ENCODE results near the gene PEX14.

PEX14 gene

GRCh38 chr1:10440305-10440704 is 34.4 kb upstream of the PEX14 start:
- POLR2A ChIA-PET (ENCODE audit: low non-redundant PET): no interaction called here
- DNase-seq (ENCODE audit: low spot score): no peak
- CTCF ChIA-PET: interaction anchor here (0.6 kb wide), 1 partner anchor 20 kb away, joined by 4 read pairs; no protein-coding TSS in a partner anchor
- no peak for TF ChIP-seq CTCF (conservative IDR thresholded peaks at IDR 0.05; ENCODE audit: low read depth)
- no peak overlapping the region for H3K27ac ChIP-seq

- TF ChIP-seq CTCF (conservative IDR thresholded peaks at IDR 0.05; ENCODE audit: low read depth): no peak
- no peak overlapping the region for H3K27ac ChIP-seq
- ChIA-PET CTCF (no interaction called here), POLR2A (ENCODE audit: low non-redundant PET) (no interaction called here)
- DNase-seq (ENCODE audit: low spot score): no peak
These were observed 34.0 kb upstream of the PEX14 start for GRCh38 chr1:10440794-10441193.

- CTCF ChIA-PET: no interaction called here
- no peak for DNase-seq (ENCODE audit: low spot score)
- no peak overlapping the region; the same call in 1 of the 2 replicates for H3K27ac ChIP-seq
- TF ChIP-seq CTCF (conservative IDR thresholded peaks at IDR 0.05; ENCODE audit: low read depth): no peak
- POLR2A ChIA-PET (ENCODE audit: low non-redundant PET): no interaction called here
These were observed 30.5 kb upstream of the PEX14 start for GRCh38 chr1:10444248-10444647.

- no peak overlapping the region; the same call in 1 of the 2 replicates for H3K27ac ChIP-seq
- no peak for TF ChIP-seq CTCF (conservative IDR thresholded peaks at IDR 0.05; ENCODE audit: low read depth)
- DNase-seq (ENCODE audit: low spot score): peak; percentile 30
- ChIA-PET POLR2A (ENCODE audit: low non-redundant PET) (no interaction called here), CTCF (interaction anchor here (0.6 kb wide), 1 partner anchor 49 kb away, joined by 3 read pairs; no protein-coding TSS in a partner anchor)
These were observed 29.9 kb upstream of the PEX14 start for GRCh38 chr1:10444795-10445397.

- DNase-seq (ENCODE audit: low spot score): no peak
- H3K27ac ChIP-seq: no peak overlapping the region
- ChIA-PET CTCF (interaction anchor here (0.6 to 0.8 kb wide), 2 partner anchors 347 to 462 kb away, joined by 3 to 5 read pairs; no protein-coding TSS in a partner anchor), POLR2A (ENCODE audit: low non-redundant PET) (interaction anchor here (0.6 kb wide), 1 partner anchor 19 kb away, joined by 3 read pairs; no protein-coding TSS in a partner anchor)
- TF ChIP-seq CTCF (conservative IDR thresholded peaks at IDR 0.05; ENCODE audit: low read depth): no peak
These were observed 27.8 kb upstream of the PEX14 start for GRCh38 chr1:10446790-10447422.

- TF ChIP-seq CTCF (conservative IDR thresholded peaks at IDR 0.05; ENCODE audit: low read depth): no peak
These were observed 25.0 kb upstream of the PEX14 start, which contains the start of gene CORT for GRCh38 chr1:10449751-10450150. TSS of gene CORT (plus strand) at chr1:10450031. CDS start at chr1:10450224, 193 bp downstream.

More at GRCh38 chr1:10449751-10450150, 25.0 kb upstream of the PEX14 start, which contains the start of gene CORT:
- no peak within 1 kb of the TSS; the same call in 1 of the 2 replicates for H3K27ac ChIP-seq
- POLR2A ChIA-PET (ENCODE audit: low non-redundant PET): interaction anchor here (0.5 kb wide), 1 partner anchor 1754 kb away, joined by 3 read pairs; no protein-coding TSS in a partner anchor
- no peak for DNase-seq (ENCODE audit: low spot score)
- CTCF ChIA-PET: interaction anchor here (0.9 kb wide), 1 partner anchor 19 kb away, joined by 3 read pairs; the partner anchor contains the start of gene CENPS

Measured in RWPE1 (cell line).